ENCODE data around the gene KLHL40. TPM values are rescaled to one million over a fixed set of nuclear protein-coding genes. Genes with fewer than 3 reads are reported as not detected.

Gene KLHL40
- total RNA-seq, 4 donors from 2014 or later, result not detected

- TF ChIP-seq CTCF (IDR thresholded peaks at IDR 0.05; ENCODE audit: low read depth), result no peak
Observed at GRCh38 chr3:42725454-42725853, 40.1 kb downstream of the KLHL40 start.

- no peak for TF ChIP-seq CTCF (IDR thresholded peaks at IDR 0.05; ENCODE audit: low read depth)
Observed at GRCh38 chr3:42728056-42728455, 42.7 kb downstream of the KLHL40 start.

- TF ChIP-seq CTCF (IDR thresholded peaks at IDR 0.05; ENCODE audit: low read depth), result no peak
Observed at GRCh38 chr3:42728668-42729364, 43.5 kb downstream of the KLHL40 start.

GRCh38 chr3:42729404-42730145 lies 44.2 kb downstream of the KLHL40 start:
- no peak for TF ChIP-seq CTCF (IDR thresholded peaks at IDR 0.05; ENCODE audit: low read depth)

- TF ChIP-seq CTCF (IDR thresholded peaks at IDR 0.05; ENCODE audit: low read depth), result no peak
Observed at GRCh38 chr3:42730294-42730693, 45.0 kb downstream of the KLHL40 start.

GRCh38 chr3:42730706-42731420 lies 45.5 kb downstream of the KLHL40 start:
- no peak for TF ChIP-seq CTCF (IDR thresholded peaks at IDR 0.05; ENCODE audit: low read depth)

Data from subcutaneous adipose tissue (tissue), 4 donors.